ENCODE data around the gene RAB21. TPM values are rescaled to one million over a fixed set of nuclear protein-coding genes. Genes with fewer than 3 reads are reported as not detected.

Gene RAB21
- total and polyA plus RNA-seq, 2 donors (not counting 1 experiment from before 2014, with no cell fraction given) = 7.3 to 83.7 TPM

DNA sequence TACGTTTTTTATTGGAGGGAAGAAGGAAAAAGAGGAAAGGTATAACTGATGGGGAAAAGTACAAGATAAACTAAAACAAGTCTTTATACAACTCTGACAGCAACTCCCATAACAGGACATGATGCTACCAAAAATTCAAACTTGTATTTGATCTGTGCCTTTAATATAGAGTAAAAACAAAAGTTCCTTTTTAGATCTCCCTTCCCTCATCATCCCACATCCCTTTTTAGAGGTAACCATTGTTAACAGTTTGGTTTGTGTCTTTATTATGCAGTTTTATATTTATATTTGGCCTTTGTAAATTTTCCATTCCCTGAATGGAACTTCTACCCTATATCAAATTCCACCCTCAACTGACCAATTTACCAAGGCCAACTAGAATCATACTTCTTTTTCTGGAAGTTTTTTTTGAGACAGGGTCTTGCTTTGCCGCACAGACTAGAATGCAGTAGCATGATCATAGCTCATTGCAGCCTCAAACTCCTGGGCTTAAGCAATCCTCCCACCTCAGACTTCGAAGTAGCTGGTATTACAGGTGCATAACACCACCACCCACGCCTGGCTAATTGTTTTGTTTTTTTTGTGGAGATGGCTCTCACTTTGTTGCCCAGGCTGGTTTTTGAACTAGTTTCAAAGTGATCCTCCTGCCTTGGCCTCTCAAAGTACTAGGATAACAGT is 36.9 kb downstream of the RAB21 start:
- TF ChIP-seq, protein P1, sequence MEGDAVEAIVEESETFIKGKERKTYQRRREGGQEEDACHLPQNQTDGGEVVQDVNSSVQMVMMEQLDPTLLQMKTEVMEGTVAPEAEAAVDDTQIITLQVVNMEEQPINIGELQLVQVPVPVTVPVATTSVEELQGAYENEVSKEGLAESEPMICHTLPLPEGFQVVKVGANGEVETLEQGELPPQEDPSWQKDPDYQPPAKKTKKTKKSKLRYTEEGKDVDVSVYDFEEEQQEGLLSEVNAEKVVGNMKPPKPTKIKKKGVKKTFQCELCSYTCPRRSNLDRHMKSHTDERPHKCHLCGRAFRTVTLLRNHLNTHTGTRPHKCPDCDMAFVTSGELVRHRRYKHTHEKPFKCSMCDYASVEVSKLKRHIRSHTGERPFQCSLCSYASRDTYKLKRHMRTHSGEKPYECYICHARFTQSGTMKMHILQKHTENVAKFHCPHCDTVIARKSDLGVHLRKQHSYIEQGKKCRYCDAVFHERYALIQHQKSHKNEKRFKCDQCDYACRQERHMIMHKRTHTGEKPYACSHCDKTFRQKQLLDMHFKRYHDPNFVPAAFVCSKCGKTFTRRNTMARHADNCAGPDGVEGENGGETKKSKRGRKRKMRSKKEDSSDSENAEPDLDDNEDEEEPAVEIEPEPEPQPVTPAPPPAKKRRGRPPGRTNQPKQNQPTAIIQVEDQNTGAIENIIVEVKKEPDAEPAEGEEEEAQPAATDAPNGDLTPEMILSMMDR (IDR thresholded peaks at IDR 0.05) = no peak
- no peak for TF ChIP-seq EZH2 (IDR thresholded peaks at IDR 0.05; ENCODE audit: borderline replicate concordance, insufficient read depth, low read depth, low read length, poor library complexity, severe bottlenecking)
- no peak for DNase-seq
- peaks cover 0 to 15% of the 10 kb centered on the region in 2 experiments for H3K36me3 ChIP-seq (replicated peaks in 1 of 2; ENCODE audit: control extremely low read depth in 1 of 2, control insufficient read depth in 1 of 2, extremely low read depth in 1 of 2, insufficient read depth in 2 of 2, low read length in 1 of 2)
- ChIA-PET CTCF (interaction anchor here (1.3 to 2.8 kb wide), 2 partner anchors 11 to 12 kb away, joined by 7 to 10 read pairs; no protein-coding TSS in a partner anchor), POLR2A (no interaction called here)
- no peaks in the 10 kb centered on the region for H4K20me1 ChIP-seq (ENCODE audit: control insufficient read depth, insufficient read depth, low read length, poor library complexity, severe bottlenecking)
- no peak overlapping the region for H2AFZ ChIP-seq (ENCODE audit: insufficient read depth, low read depth, low read length, poor library complexity, severe bottlenecking)
- no peaks in the 10 kb centered on the region for H3K27me3 ChIP-seq (replicated peaks in 1 of 4; ENCODE audit: control extremely low read depth in 1 of 4, control insufficient read depth in 3 of 4, insufficient read depth in 4 of 4, low read length in 3 of 4)
- Mint-ChIP-seq H3K4me3 (no peak overlapping the region), H3K27me3 (no peaks in the 10 kb centered on the region), H3K4me1 (peaks cover 6% of the 10 kb centered on the region), H3K27ac (no peak overlapping the region), H3K9me3 (ENCODE audit: insufficient read depth) (no peaks in the 10 kb centered on the region)
- H3K4me2 ChIP-seq (replicated peaks; ENCODE audit: low read depth, low read length, poor library complexity, severe bottlenecking) = no peak overlapping the region
- no peaks in the 10 kb centered on the region for H3K9me3 ChIP-seq (ENCODE audit: control extremely low read depth in 1 of 3, control insufficient read depth in 2 of 3, insufficient read depth in 1 of 3, low read length in 2 of 3)
- H3K9ac ChIP-seq (ENCODE audit: low read length) = no peak overlapping the region
- H3K4me3 ChIP-seq (ENCODE audit: control extremely low read depth in 1 of 5, extremely low read depth in 1 of 5, insufficient read depth in 1 of 5, low read depth in 2 of 5, low read length in 4 of 5) = no peak overlapping the region
- no CpG with 5 or more reads among the region's 4 CpGs for WGBS (ENCODE audit: insufficient coverage)
- H3K79me2 ChIP-seq (ENCODE audit: control insufficient read depth, insufficient read depth, low read length) = no peaks in the 10 kb centered on the region
- no peak for ATAC-seq (ENCODE audit: low read depth)
- intact Hi-C loops (cut with micrococcal nuclease) = no loop called here
- H3K27ac ChIP-seq (ENCODE audit: low read length in 2 of 2) = no peak overlapping the region
- H3K4me1 ChIP-seq (ENCODE audit: control insufficient read depth in 2 of 2, insufficient read depth in 2 of 2, low read length in 2 of 2) = no peaks in the 10 kb centered on the region

- H3K4me2 ChIP-seq (replicated peaks; ENCODE audit: low read depth, low read length, poor library complexity, severe bottlenecking) = no peak overlapping the region
- H3K4me1 ChIP-seq (ENCODE audit: control insufficient read depth in 2 of 2, insufficient read depth in 2 of 2, low read length in 2 of 2) = no peaks in the 10 kb centered on the region
- no peaks in the 10 kb centered on the region for H4K20me1 ChIP-seq (ENCODE audit: control insufficient read depth, insufficient read depth, low read length, poor library complexity, severe bottlenecking)
- H3K9ac ChIP-seq (ENCODE audit: low read length) = no peak overlapping the region
- no peak for TF ChIP-seq EZH2 (IDR thresholded peaks at IDR 0.05; ENCODE audit: borderline replicate concordance, insufficient read depth, low read depth, low read length, poor library complexity, severe bottlenecking)
- TF ChIP-seq, protein P1 (IDR thresholded peaks at IDR 0.05) = no peak
- POLR2A ChIA-PET = no interaction called here
- H3K27ac ChIP-seq (ENCODE audit: low read length in 2 of 2) = no peak overlapping the region
- Mint-ChIP-seq H3K9me3 (ENCODE audit: insufficient read depth) (no peaks in the 10 kb centered on the region), H3K4me3 (no peak overlapping the region), H3K27ac (no peak overlapping the region), H3K4me1 (peaks cover 4% of the 10 kb centered on the region), H3K27me3 (no peaks in the 10 kb centered on the region)
- H3K27me3 ChIP-seq (replicated peaks in 1 of 4; ENCODE audit: control extremely low read depth in 1 of 4, control insufficient read depth in 3 of 4, insufficient read depth in 4 of 4, low read length in 3 of 4) = no peaks in the 10 kb centered on the region
- no peaks in the 10 kb centered on the region for H3K9me3 ChIP-seq (ENCODE audit: control extremely low read depth in 1 of 3, control insufficient read depth in 2 of 3, insufficient read depth in 1 of 3, low read length in 2 of 3)
- CTCF ChIA-PET = interaction anchor here (0.5 to 2.8 kb wide), 3 partner anchors 12 to 311 kb away, joined by 3 to 10 read pairs (median 3); no protein-coding TSS in a partner anchor
- H3K79me2 ChIP-seq (ENCODE audit: control insufficient read depth, insufficient read depth, low read length) = no peaks in the 10 kb centered on the region
- no CpG with 5 or more reads among the region's 1 CpG for WGBS (ENCODE audit: insufficient coverage)
- ATAC-seq (ENCODE audit: low read depth) (no peak), DNase-seq (no peak)
- peaks cover 0 to 7% of the 10 kb centered on the region in 2 experiments for H3K36me3 ChIP-seq (replicated peaks in 1 of 2; ENCODE audit: control extremely low read depth in 1 of 2, control insufficient read depth in 1 of 2, extremely low read depth in 1 of 2, insufficient read depth in 2 of 2, low read length in 1 of 2)
- H3K4me3 ChIP-seq (ENCODE audit: control extremely low read depth in 1 of 5, extremely low read depth in 1 of 5, insufficient read depth in 1 of 5, low read depth in 2 of 5, low read length in 4 of 5) = no peak overlapping the region
- no peak overlapping the region for H2AFZ ChIP-seq (ENCODE audit: insufficient read depth, low read depth, low read length, poor library complexity, severe bottlenecking)
- intact Hi-C loops (cut with micrococcal nuclease) = no loop called here
Observed at GRCh38 chr12:71792599-71792998, 37.9 kb downstream of the RAB21 start.

Measured in B cell (primary cell).